B cell (primary cell): ENCODE data around the gene PIGA. TPM values are rescaled to one million over a fixed set of nuclear protein-coding genes. Genes with fewer than 3 reads are reported as not detected.

ENCODE experiments used
- polyA plus RNA-seq: library from polyadenylated mRNA; depleted of rRNA; stranded (reverse); fragments of >200 nt; gene quantifications from 2 replicates; pipeline ENCODE4 v1.2.3, GENCODE V29; 2012
- total RNA-seq, 2 donors: library from RNA; stranded (reverse); fragments of 120-200 nt in 1 of 2; gene quantifications; 1 replicate in 1 of 2; 2 replicates in 1 of 2; pipeline versions ENCODE4 v1.2.3 to v1.2.4, GENCODE V29; 2013 to 2022

Gene PIGA
- total and polyA plus RNA-seq, 2 donors (not counting 1 experiment from before 2014, with no cell fraction given), result 13.0 to 25.7 TPM

Other genes starting within 250 kb of the PIGA start
- gene ASB9, start 65.4 kb downstream of the PIGA start, total RNA-seq, result not detected in 2 replicates
- gene ASB9, start 65.4 kb downstream of the PIGA start, polyA plus RNA-seq, result not detected in 2 replicates
- not detected in 2 replicates for gene ASB11, start 19.9 kb downstream of the PIGA start, total RNA-seq
- gene ASB11, start 19.9 kb downstream of the PIGA start, polyA plus RNA-seq, result not detected in 2 replicates
- not detected in 2 replicates for gene VEGFD, start 48.9 kb upstream of the PIGA start, total RNA-seq
- not detected in 2 replicates for gene VEGFD, start 48.9 kb upstream of the PIGA start, polyA plus RNA-seq
- gene PIR, start 157.8 kb upstream of the PIGA start, total RNA-seq, result 0.22 and 0.24 TPM in 2 replicates
- gene PIR, start 157.8 kb upstream of the PIGA start, polyA plus RNA-seq, result not detected in 2 replicates
- not detected in 2 replicates for gene BMX, start 165.3 kb upstream of the PIGA start, total RNA-seq
- not detected in 2 replicates for gene BMX, start 165.3 kb upstream of the PIGA start, polyA plus RNA-seq